NB4 (cell line): ENCODE data around the gene POLR2F.

Experiments used
- CTCF ChIP-seq: IDR thresholded peaks from one replicate; pipeline ENCODE4 v1.5.1; 2012; ENCODE audit warnings: low read depth, low read length
- MAX ChIP-seq: IDR thresholded peaks from 2 replicates; pipeline ENCODE4 v1.6.1; 2011; ENCODE audit warnings: low read depth, low read length
- MYC ChIP-seq: IDR thresholded peaks from 2 replicates; pipeline ENCODE4 v1.6.1; 2011; ENCODE audit warnings: low read depth, low read length
- POLR2A ChIP-seq: IDR thresholded peaks from 2 replicates; pipeline ENCODE4 v1.6.1; 2011; ENCODE audit warnings: mild to moderate bottlenecking; ENCODE audit not compliant: insufficient read length; ENCODE audit errors: extremely low read depth

- TF ChIP-seq POLR2A: no peak
- no peak for TF ChIP-seq CTCF
- no peak for TF ChIP-seq MYC
- no peak for TF ChIP-seq MAX
These were observed 18.3 kb downstream of the POLR2F start for GRCh38 chr22:37971475-37972434.
